HL-60 (cell line): Measurements from ENCODE around the gene TMEM236.

Experiments
- DNase-seq, 2 experiments: peaks; one replicate each; pipeline ENCODE4 v3.0.0-alpha.2; 2010 to 2020; ENCODE audit warnings: low read depth in 1 of 2, low spot score in 1 of 2
- H3K27ac ChIP-seq: fragments of 250-450 bp; sonication (Bioruptor Pico); replicated peaks from 2 replicates; pipeline ENCODE4 v1.5.1; 2020; ENCODE audit warnings: mild to moderate bottlenecking, moderate library complexity
- H3K27me3 ChIP-seq: fragments of 250-450 bp; sonication (Bioruptor Pico); 2 replicates; pipeline ENCODE4 v1.5.1; 2021; ENCODE audit warnings: mild to moderate bottlenecking, moderate library complexity; ENCODE audit not compliant: insufficient read depth, poor library complexity, severe bottlenecking
- H3K4me3 ChIP-seq: replicated peaks from 2 replicates; pipeline ENCODE4 v1.5.1; 2011; ENCODE audit warnings: mild to moderate bottlenecking, control low read depth, low read length; ENCODE audit not compliant: insufficient read depth
- GABPA ChIP-seq: IDR thresholded peaks from 2 replicates; pipeline ENCODE4 v1.6.1; 2012; ENCODE audit warnings: low read depth
- POLR2AphosphoS5 ChIP-seq: IDR thresholded peaks from 2 replicates; pipeline ENCODE4 v1.6.1; 2012; ENCODE audit warnings: low read depth
- SPI1 ChIP-seq: IDR thresholded peaks from 2 replicates; pipeline ENCODE4 v1.6.1; 2012; ENCODE audit warnings: low read depth, mild to moderate bottlenecking, borderline replicate concordance
- TF ChIP-seq, protein P1 (sequence below): IDR thresholded peaks from one replicate; pipeline ENCODE4 v1.5.1; 2011; ENCODE audit warnings: low read length, control low read depth, inconsistent platforms; ENCODE audit not compliant: insufficient read depth
- TF ChIP-seq, protein P2 (sequence below): IDR thresholded peaks from 2 replicates; pipeline ENCODE4 v1.6.1; 2012; ENCODE audit warnings: low read depth; ENCODE audit not compliant: insufficient replicate concordance

Gene TMEM236

DNA sequence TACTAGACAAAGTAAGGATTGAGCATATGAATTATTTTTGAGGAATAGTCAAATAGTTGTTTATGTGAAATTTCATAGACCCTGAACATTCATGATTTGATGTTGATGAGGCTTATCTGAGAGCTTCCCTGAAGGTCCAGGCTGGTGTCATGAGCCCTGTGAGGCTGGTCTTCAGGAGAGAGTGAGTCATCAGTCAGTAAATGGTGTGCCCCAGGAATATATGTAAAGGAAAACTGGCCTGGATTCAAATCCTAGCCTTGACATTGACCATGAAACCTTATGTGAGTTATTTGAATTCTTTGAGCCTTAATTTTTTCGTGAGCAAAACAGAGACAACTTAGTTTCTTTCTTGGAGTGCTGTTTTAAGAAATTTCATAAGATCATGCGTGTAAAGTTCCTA is 6.2 kb downstream of the TMEM236 start:
- H3K27me3 ChIP-seq = no peaks in the 10 kb centered on the region
- H3K27ac ChIP-seq = no peak overlapping the region
- TF ChIP-seq SPI1 (no peak), POLR2AphosphoS5 (no peak)
- TF ChIP-seq, protein P1, sequence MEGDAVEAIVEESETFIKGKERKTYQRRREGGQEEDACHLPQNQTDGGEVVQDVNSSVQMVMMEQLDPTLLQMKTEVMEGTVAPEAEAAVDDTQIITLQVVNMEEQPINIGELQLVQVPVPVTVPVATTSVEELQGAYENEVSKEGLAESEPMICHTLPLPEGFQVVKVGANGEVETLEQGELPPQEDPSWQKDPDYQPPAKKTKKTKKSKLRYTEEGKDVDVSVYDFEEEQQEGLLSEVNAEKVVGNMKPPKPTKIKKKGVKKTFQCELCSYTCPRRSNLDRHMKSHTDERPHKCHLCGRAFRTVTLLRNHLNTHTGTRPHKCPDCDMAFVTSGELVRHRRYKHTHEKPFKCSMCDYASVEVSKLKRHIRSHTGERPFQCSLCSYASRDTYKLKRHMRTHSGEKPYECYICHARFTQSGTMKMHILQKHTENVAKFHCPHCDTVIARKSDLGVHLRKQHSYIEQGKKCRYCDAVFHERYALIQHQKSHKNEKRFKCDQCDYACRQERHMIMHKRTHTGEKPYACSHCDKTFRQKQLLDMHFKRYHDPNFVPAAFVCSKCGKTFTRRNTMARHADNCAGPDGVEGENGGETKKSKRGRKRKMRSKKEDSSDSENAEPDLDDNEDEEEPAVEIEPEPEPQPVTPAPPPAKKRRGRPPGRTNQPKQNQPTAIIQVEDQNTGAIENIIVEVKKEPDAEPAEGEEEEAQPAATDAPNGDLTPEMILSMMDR = no peak
- DNase-seq = no peak
- H3K4me3 ChIP-seq = no peak overlapping the region

DNA sequence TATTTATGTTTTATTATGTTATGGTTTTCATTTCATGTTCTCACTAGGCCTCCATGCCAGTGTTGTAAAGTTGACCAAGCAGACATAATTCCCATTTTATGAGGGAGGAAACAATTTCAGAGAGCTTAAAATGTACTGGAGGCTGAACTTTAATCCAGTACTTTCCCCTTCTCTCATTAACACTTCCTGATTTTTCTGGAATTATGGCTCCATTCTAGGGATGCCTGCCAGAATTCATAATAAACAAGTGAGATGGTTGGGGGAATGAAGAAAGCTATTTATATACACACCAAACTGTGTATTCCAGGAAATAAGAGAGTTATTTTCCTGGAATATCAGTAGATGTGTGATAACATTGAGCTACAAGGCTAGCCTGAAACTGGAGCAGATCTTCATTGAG is 6.9 kb downstream of the TMEM236 start:
- Histone ChIP-seq H3K27ac (no peak overlapping the region), H3K27me3 (no peaks in the 10 kb centered on the region), H3K4me3 (no peak overlapping the region)
- no peak for DNase-seq
- no peak for TF ChIP-seq POLR2AphosphoS5
- no peak for TF ChIP-seq SPI1
- TF ChIP-seq, protein P1 = no peak
- TF ChIP-seq, protein P2, sequence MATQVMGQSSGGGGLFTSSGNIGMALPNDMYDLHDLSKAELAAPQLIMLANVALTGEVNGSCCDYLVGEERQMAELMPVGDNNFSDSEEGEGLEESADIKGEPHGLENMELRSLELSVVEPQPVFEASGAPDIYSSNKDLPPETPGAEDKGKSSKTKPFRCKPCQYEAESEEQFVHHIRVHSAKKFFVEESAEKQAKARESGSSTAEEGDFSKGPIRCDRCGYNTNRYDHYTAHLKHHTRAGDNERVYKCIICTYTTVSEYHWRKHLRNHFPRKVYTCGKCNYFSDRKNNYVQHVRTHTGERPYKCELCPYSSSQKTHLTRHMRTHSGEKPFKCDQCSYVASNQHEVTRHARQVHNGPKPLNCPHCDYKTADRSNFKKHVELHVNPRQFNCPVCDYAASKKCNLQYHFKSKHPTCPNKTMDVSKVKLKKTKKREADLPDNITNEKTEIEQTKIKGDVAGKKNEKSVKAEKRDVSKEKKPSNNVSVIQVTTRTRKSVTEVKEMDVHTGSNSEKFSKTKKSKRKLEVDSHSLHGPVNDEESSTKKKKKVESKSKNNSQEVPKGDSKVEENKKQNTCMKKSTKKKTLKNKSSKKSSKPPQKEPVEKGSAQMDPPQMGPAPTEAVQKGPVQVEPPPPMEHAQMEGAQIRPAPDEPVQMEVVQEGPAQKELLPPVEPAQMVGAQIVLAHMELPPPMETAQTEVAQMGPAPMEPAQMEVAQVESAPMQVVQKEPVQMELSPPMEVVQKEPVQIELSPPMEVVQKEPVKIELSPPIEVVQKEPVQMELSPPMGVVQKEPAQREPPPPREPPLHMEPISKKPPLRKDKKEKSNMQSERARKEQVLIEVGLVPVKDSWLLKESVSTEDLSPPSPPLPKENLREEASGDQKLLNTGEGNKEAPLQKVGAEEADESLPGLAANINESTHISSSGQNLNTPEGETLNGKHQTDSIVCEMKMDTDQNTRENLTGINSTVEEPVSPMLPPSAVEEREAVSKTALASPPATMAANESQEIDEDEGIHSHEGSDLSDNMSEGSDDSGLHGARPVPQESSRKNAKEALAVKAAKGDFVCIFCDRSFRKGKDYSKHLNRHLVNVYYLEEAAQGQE = no peak
- no peak for TF ChIP-seq GABPA

DNA sequence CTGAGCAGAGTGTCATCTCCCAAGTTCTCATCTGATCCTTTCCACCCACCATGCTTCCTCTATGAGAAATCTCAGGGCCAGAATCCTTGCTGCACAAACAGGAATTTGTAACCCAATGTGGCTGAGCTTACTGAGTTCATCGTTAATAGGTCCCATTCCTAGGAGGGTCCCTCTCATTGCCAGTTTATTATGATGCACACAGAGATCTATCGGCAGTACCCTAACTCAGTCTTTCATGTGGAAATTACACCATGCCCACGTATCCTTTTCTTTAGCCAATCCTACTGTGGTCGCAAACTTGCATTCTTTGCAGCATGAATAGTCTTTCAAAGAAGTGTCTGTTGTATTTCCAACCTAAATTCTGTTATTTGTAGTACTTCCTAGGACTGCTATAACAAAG is 12.1 kb downstream of the TMEM236 start:
- Histone ChIP-seq H3K4me3 (no peak overlapping the region), H3K27me3 (no peaks in the 10 kb centered on the region), H3K27ac (no peak overlapping the region)
- TF ChIP-seq SPI1 (no peak), GABPA (no peak), POLR2AphosphoS5 (no peak)
- TF ChIP-seq, protein P2 = no peak
- TF ChIP-seq, protein P1 = no peak
- no peak for DNase-seq

DNA sequence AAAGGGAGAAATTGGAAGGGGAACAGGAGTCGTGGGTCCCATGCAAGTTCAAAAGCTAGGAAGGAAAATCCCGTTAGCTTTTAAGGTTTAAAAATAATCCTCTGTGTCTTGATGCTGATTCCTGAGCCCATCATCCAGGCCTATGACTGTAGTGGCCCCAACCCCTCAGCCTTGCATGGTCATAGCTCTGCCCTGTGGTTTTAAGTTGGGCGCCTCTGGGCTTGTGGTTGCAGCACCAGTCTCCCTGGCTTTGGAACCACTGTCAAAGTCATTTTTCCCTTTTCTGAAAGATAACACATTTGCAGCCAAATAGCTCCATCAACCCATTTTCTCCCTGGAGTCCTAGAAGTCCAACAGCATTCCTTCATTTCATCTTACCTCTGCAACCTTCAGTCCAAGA is 13.6 kb downstream of the TMEM236 start:
- TF ChIP-seq POLR2AphosphoS5 (no peak), SPI1 (no peak), GABPA (no peak)
- TF ChIP-seq, protein P2 = no peak
- TF ChIP-seq, protein P1 = no peak

More for the DNA sequence above, 13.6 kb downstream of the TMEM236 start:
- no peaks in the 10 kb centered on the region for H3K27me3 ChIP-seq
- DNase-seq = no peak
- H3K27ac ChIP-seq = no peak overlapping the region
- H3K4me3 ChIP-seq = no peak overlapping the region
